ES-I3 (cell line): ENCODE measurements around the gene ADAM33.

Experiments used
- H3K36me3 ChIP-seq: 2 replicates; pipeline ENCODE4 v1.6.1; 2013; ENCODE audit warnings: mild to moderate bottlenecking, low read length, control low read depth, moderate library complexity; ENCODE audit not compliant: insufficient read depth
- H3K4me1 ChIP-seq: 2 replicates; pipeline ENCODE4 v1.6.1; 2013; ENCODE audit warnings: mild to moderate bottlenecking, control low read depth, low read length; ENCODE audit not compliant: insufficient read depth
- H3K9ac ChIP-seq: 2 replicates; pipeline ENCODE4 v1.6.1; 2013; ENCODE audit warnings: low read depth, mild to moderate bottlenecking, low read length, moderate library complexity
- H3K9me3 ChIP-seq: 2 replicates; pipeline ENCODE4 v1.6.1; 2013; ENCODE audit warnings: mild to moderate bottlenecking, low read length, moderate library complexity; ENCODE audit not compliant: control insufficient read depth, insufficient read depth

The ADAM33 gene

GRCh38 chr20:3646067-3646440 lies 35.8 kb downstream of the ADAM33 start:
- Histone ChIP-seq H3K9me3 (no peaks in the 10 kb centered on the region), H3K4me1 (no peaks in the 10 kb centered on the region), H3K36me3 (0 out of 2 replicates have a peak, but pooled peaks cover 4% of the 10 kb centered on the region), H3K9ac (no peak overlapping the region)

GRCh38 chr20:3645309-3646066 lies 36.3 kb downstream of the ADAM33 start:
- Histone ChIP-seq H3K9me3 (no peaks in the 10 kb centered on the region), H3K4me1 (no peaks in the 10 kb centered on the region), H3K36me3 (0 out of 2 replicates have a peak, but pooled peaks cover 3% of the 10 kb centered on the region), H3K9ac (no peak overlapping the region)

GRCh38 chr20:3640259-3640658 lies 41.6 kb downstream of the ADAM33 start:
- Histone ChIP-seq H3K9me3 (no peaks in the 10 kb centered on the region), H3K36me3 (no peaks in the 10 kb centered on the region; the same call in 1 of the 2 replicates), H3K4me1 (no peaks in the 10 kb centered on the region), H3K9ac (no peak overlapping the region)

- H3K9ac ChIP-seq, result no peak overlapping the region
- no peaks in the 10 kb centered on the region; the same call in 1 of the 2 replicates for H3K36me3 ChIP-seq
- no peaks in the 10 kb centered on the region for H3K9me3 ChIP-seq
- H3K4me1 ChIP-seq, result peaks cover 6% of the 10 kb centered on the region
Observed at GRCh38 chr20:3635346-3635745, 46.5 kb downstream of the ADAM33 start.

- Histone ChIP-seq H3K9ac (no peak overlapping the region), H3K9me3 (no peaks in the 10 kb centered on the region), H3K36me3 (no peaks in the 10 kb centered on the region; the same call in 1 of the 2 replicates), H3K4me1 (peaks cover 18% of the 10 kb centered on the region)
Observed at GRCh38 chr20:3633913-3634478, 47.8 kb downstream of the ADAM33 start.

- Histone ChIP-seq H3K9ac (no peak overlapping the region), H3K4me1 (peaks cover 18% of the 10 kb centered on the region), H3K9me3 (no peaks in the 10 kb centered on the region), H3K36me3 (no peaks in the 10 kb centered on the region; the same call in 1 of the 2 replicates)
Observed at GRCh38 chr20:3632311-3633004, 49.4 kb downstream of the ADAM33 start.

GRCh38 chr20:3631534-3631933 lies 50.3 kb downstream of the ADAM33 start:
- Histone ChIP-seq H3K36me3 (no peaks in the 10 kb centered on the region), H3K9me3 (no peaks in the 10 kb centered on the region), H3K9ac (no peak overlapping the region), H3K4me1 (peaks cover 18% of the 10 kb centered on the region)

- H3K9me3 ChIP-seq, result no peaks in the 10 kb centered on the region
- H3K36me3 ChIP-seq, result no peaks in the 10 kb centered on the region
- H3K4me1 ChIP-seq, result peaks cover 18% of the 10 kb centered on the region
- no peak overlapping the region for H3K9ac ChIP-seq
Observed at GRCh38 chr20:3630429-3630828, 51.4 kb downstream of the ADAM33 start.

- peaks cover 18% of the 10 kb centered on the region for H3K4me1 ChIP-seq
- no peaks in the 10 kb centered on the region for H3K36me3 ChIP-seq
- no peak overlapping the region for H3K9ac ChIP-seq
- H3K9me3 ChIP-seq, result no peaks in the 10 kb centered on the region
Observed at GRCh38 chr20:3629893-3630292, 51.9 kb downstream of the ADAM33 start.

- no peaks in the 10 kb centered on the region for H3K36me3 ChIP-seq
Observed at GRCh38 chr20:3628502-3629314, 53.1 kb downstream of the ADAM33 start.

GRCh38 chr20:3627476-3627875 lies 54.3 kb downstream of the ADAM33 start:
- Histone ChIP-seq H3K36me3 (no peaks in the 10 kb centered on the region), H3K9me3 (no peaks in the 10 kb centered on the region), H3K4me1 (peaks cover 18% of the 10 kb centered on the region), H3K9ac (no peak overlapping the region)

More at GRCh38 chr20:3628502-3629314, 53.1 kb downstream of the ADAM33 start:
- Histone ChIP-seq H3K9ac (no peak overlapping the region), H3K4me1 (peaks cover 18% of the 10 kb centered on the region), H3K9me3 (no peaks in the 10 kb centered on the region)

- H3K9ac ChIP-seq, result no peak overlapping the region
- no peaks in the 10 kb centered on the region for H3K9me3 ChIP-seq
- no peaks in the 10 kb centered on the region for H3K36me3 ChIP-seq
- no peaks in the 10 kb centered on the region for H3K4me1 ChIP-seq
Observed at GRCh38 chr20:3622406-3622805, 59.4 kb downstream of the ADAM33 start.

- H3K36me3 ChIP-seq, result no peaks in the 10 kb centered on the region
Observed at GRCh38 chr20:3621111-3621510, 60.7 kb downstream of the ADAM33 start.

More at GRCh38 chr20:3621111-3621510, 60.7 kb downstream of the ADAM33 start:
- no peak overlapping the region for H3K9ac ChIP-seq
- no peaks in the 10 kb centered on the region for H3K9me3 ChIP-seq
- H3K4me1 ChIP-seq, result no peaks in the 10 kb centered on the region; the same call in 1 of the 2 replicates
